GM18508 (cell line): ENCODE results near the gene MDM4.
"Not testable (repeated sequence)": the region's sequence is repeated elsewhere in the genome, so short reads cannot be mapped to it uniquely, and the experiment has no call there.

Experiments
- ATAC-seq: cut with Tn5 transposase; IDR thresholded peaks from one replicate; pipeline ENCODE4 v1.9.1; 2021; ENCODE audit warnings: moderate number of reproducible peaks; ENCODE audit not compliant: insufficient read depth, unreplicated experiment

Gene MDM4

DNA sequence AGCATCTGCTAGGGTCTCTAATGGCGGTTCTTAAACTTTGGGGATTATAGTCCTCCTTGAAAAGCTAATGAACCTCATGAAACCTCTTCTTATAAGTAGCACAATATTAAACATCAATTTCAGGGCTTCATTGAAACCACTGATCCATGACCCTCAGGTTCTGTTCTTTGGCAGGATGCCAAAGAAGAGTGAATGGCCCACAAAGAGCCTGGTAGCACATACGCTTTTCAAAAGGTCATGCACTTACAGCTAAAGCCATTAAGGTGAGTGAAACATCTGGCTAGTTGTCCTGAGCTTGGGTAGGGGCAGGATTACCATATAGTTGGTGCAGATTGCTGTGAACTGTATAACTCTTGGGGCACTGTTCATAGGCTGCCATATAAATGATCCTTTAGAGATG is 42.3 kb downstream of the MDM4 start:
- no peak for ATAC-seq

DNA sequence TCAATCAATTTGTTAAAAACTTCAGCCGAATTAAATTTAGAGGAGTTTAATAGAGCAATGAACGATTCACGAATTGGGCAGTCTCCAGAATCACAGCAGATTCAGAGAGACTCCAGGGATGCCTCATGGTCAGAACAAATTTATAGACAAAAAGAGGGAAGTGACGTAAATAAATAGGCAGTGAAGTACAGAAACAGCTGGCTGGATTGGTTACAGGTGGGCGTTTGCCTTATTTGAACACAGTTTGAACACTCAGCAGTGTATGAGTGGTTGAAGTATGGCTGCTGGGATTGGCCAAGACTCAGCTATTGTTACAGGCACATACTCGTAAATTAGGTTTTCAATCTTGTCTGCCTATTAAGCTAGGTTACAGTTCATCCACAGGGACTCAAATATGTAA is 43.8 kb downstream of the MDM4 start:
- ATAC-seq, result not testable (repeated sequence)

DNA sequence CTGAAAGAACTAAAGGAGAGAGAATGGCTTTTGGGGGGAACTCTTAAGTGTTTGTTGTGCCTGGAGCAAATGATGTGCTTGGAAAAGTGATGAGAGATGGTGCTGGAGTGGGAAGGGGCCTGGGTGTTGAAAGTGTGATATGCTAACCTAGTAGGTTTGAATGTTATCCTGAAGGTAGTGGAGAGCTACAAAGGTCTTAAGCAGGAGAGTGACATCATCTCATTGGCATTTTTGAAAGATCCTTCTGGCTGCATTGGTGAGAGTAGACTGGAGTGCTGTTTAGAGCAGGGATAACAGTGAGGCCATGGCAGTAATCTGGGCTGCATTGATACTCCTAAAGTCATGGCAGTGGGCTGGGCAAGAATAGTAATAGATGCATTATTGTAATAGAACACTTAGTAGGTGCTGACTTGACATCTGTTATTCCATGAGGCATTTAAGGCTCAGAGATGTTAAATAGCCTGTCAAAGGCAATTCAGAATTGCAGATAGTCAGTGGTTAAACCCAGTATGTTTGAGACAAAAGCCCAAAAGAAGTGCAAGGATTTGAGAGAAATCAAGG is 44.5 kb downstream of the MDM4 start:
- ATAC-seq, result no peak

DNA sequence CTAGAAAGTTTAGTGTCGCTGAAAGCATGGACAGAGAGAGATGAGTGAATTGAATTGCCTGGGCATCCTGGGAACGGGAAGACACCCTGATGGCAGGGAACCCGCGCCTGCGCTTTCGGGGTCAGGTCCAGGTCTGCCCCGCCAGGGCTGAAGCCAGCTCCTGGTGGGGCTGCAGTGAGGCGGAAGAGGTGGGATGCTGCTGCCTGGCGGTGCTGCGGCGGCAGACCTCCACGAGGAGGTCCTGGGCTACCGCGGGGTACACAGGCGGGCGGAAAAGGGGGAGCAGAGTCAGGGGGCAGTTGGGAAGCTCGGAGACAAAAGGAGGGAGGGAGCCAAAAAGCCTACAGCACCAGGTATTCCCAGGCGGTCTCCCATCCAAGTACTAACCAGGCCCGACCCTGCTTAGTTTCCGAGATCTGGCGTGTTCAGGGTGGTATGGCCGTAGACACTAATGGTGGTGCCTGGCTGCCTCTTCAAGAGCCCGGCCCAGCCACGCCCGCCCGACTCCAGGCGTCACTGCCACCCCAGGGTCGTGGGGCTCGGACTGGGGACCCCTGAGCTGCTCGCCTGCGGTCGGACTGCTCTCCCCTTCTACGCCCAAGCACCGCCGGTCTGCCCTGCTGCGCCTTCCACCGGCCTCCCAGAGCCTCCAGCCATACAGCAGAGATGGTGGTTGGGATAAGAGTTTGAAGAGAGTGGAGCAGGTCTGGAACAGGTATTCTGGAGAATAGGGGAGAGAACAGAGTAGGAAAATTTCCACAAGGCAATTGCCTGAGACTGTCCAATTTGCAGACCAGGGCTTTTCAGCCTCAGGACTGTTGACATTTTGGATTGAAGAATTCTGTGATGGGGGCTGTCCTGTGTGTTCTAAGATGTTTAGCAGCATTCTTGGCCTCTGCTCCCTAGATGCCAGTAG is 46.1 kb downstream of the MDM4 start:
- no peak for ATAC-seq

DNA sequence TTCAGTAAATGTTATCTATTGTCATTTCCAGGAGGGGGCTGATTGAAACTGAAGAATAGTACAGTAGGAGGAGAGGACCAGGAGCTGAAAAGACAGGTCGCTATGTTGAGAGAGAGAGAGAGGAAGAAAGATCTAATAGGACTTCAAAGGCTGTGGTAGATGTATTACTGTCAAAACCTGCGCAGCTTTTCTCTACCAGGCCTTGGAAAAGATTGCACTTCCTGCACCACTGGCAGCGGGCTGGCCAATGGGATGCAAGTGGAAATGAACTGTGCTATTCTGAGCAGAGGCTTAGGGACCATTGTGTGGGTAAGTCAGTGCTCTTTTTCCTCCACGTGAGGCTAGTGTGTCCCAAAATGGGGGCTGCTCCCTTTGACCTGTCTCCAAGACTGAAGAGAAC is 47.1 kb downstream of the MDM4 start:
- no peak for ATAC-seq

DNA sequence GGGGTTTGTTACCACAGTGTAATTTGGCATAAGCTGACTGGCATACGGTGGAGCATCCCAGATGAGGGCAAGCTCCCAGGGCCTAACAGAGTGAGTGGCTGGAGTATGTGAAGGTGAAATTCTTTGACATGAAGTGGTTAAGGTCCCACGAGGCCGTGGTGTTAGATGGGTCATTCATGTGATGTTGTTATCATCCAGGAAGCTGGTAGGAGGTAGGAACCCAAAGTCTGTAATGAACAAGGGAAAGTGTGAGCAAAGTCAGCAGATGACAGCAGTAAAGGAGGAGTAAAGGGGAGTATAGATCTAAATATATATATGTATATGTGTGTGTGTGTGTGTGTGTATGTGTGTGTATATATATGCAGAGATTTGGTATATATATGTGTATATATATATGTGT is 47.6 kb downstream of the MDM4 start:
- no peak for ATAC-seq

DNA sequence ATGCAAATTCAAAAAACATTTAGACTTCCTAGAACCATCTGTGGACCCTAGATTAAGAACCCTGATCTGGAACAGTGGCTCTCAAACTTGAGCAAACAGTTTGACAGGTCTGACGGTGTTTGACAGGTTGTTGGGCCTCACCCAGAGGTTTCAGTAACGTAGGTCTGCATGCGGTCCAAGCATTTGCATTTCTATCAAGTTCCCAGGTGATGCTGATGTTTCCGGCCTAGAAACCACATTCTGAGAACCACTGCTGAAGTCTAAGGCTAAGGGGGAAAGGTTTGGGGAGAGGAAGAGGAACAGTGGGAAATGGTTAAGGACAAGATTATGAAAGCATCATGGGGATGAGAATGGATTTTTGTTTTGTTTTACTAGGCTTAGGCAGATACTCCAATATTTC is 48.6 kb downstream of the MDM4 start:
- ATAC-seq, result no peak

DNA sequence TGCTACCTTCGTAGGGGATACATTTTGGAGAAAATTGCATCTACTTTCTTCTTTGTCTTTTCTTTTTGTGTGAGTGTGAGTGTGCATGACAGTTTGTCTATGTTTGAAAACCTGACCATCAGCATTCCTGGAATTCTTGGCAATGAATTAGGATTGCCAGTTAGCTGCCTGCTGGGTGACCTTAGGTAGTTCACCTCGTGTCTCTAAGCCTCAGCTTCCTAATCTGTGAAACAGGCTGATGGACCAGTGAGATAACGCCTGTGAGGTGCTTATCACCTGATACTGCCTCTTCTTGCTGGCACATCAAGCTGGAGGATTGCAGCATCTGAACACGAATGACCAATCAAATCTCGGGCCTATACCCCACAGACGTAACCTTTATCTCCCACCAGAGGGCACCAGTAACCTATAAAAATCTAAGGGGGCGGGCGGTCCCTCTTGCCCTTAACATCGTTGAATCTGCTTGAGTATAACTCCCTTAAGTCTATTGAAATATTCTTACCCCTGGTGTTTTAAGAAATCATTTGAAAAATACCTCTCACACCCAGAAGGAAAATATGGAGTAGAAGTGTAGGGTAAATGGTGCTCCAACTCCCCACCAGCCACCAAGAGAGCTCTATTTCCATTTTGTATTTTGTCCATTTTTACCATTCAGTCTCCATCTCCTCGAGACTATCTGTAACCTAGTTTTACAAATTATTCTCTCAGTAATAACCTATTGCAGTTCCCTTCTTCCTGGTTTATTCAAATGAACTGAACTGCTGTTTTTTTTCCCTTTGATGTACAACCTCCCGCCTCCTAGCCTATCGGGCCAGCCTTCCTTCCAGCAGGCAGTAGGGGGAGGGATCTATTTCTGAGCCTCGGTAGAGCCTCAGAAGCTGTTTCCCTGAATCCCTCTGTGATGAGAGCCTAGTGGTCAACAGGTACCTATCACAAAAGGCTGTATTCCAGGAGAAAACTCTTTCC is 49.7 kb downstream of the MDM4 start:
- no peak for ATAC-seq

DNA sequence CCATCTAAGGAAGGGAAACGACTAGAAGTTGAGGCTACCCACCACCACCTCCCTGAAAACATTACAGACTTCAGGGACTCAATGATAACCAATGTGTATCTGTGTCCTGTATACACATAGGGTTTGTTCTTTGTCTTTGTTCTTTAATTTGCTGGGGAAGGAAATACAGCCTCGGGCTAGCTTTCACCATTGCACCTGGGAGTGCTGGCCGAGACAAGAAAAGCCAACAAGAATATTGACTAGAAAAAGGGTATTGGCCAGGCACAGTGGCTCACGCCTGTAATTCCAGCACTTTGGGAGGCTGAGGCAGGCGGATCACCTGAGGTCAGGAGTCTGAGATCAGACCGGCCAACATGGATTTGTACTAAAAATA is 50.4 kb downstream of the MDM4 start:
- no peak for ATAC-seq

DNA sequence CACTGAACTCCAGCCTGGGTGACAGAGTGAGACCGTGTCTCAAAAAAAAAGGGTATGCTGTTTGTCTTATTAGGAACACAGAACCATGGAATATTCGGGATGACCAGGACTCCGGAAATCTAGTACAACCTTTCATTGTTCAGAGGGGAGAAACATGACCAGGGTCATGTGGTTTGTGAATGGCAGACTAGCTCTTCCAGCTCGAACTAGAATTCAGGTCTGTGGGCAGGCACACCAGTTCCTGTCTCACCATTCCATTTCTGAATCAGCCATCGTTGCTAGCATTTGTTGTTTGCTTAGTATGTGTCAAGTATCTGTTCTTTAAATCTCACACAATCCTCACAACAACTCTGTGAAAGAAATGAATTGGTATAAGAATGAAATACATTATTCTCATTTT is 50.9 kb downstream of the MDM4 start:
- ATAC-seq, result no peak

DNA sequence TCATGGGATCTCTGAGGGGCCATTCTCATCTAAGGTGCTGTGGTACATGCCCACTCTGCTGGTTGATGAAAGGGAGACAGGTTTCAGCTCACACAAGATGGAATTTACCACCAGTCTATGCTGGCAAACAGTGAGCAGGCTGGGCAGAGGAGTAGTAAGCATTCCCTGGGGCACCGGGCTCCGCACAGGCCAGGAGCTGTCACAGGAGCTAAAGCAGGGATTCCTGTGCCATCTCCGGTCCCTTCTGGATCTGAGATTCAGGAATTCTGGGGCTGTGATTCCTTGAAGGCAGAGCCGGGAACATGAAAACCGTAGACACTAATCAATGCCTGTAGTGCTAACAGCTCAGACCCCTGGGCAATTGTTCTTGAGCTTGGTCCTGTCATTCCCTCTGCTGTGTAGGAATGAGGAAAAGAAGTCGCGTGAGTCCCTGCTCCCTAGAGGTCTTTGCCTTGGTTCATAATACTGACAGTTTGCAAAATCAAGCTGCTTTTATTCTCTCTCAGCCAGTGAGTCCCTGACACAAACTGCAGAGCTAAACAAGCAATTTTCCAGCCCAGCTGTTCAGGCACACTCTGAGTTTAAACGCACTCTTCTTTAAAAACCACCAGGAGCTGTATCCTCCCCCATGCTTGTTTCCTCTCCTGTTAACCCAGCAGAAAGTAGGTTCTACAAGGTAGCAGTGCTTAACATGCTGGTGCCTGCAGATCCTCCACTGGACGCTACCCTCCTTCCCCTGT is 52.5 kb downstream of the MDM4 start:
- no peak for ATAC-seq

DNA sequence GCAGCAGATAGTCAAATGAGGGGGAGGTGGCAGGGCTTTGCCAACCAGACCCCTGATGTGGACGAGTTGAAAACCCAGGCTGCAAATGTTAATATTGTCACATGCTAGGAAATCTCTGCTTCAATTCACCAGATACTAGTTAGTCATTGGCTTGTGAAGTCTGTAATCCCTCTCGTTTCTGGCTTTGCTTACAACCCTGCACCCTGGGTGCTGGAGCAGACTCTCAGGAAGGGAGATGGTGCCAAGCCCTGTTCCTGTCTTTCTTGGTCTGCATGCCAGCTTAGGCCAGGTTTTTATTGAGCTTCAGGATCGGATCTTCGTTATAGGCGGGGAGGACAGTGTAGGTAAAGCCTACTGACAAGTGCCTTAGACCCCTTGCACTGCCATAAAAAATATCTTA is 53.3 kb downstream of the MDM4 start:
- no peak for ATAC-seq

DNA sequence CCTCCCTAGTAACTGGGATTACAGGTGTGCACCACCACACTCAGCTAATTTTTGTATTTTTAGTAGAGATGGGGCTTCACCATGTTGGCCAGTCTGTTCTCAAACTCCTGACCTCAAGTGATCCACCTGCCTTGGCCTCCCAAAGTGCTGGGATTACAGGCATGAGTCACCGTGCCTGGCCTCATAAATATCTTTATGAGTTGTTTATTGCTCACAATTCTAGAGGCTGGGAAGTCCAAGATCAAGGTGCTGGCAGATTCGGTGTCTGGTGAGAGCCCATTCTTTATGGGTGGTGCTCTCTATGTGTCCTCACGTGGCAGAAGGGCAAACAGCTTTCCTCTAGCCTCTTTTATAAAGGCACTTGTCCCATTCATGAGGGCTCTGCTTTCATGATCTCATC is 53.8 kb downstream of the MDM4 start:
- not testable (repeated sequence) for ATAC-seq

DNA sequence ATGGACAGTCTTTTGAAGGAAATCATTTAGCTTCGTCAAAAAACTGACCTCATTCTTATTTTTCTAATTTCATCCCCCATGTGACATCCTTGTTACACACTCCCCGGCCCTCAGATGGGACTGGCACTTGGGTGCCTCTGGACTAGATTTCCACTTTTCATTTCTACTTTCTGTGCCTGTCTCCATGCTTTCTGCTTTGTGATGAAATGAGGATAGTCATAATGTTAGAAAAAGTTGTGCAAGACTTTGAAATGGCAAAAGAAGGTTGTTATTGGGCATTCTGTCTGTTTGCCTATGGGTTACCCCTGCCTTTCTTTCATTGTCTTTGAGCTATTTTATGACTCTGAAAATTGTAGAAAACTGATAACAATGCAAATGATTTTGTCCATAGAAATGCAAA is 54.9 kb downstream of the MDM4 start:
- ATAC-seq, result no peak

DNA sequence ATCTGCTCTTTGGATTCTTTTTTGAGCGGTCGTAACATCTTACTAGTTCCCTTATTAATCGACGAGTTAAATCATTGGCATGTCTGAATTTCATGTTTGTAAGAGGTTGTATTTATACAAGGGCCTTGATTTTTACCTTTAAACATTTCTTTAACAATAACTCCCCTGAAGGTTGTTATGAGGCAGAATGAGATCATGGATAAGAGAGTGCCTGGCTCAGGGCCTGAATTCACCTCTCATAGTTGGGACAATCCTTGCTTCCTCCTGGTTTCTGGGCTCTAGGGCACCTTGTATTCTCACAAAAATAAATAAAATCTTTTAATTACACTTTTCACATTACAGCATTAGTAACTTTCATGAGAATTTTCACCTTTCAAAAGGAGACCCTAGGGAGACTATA is 55.4 kb downstream of the MDM4 start:
- no peak for ATAC-seq

DNA sequence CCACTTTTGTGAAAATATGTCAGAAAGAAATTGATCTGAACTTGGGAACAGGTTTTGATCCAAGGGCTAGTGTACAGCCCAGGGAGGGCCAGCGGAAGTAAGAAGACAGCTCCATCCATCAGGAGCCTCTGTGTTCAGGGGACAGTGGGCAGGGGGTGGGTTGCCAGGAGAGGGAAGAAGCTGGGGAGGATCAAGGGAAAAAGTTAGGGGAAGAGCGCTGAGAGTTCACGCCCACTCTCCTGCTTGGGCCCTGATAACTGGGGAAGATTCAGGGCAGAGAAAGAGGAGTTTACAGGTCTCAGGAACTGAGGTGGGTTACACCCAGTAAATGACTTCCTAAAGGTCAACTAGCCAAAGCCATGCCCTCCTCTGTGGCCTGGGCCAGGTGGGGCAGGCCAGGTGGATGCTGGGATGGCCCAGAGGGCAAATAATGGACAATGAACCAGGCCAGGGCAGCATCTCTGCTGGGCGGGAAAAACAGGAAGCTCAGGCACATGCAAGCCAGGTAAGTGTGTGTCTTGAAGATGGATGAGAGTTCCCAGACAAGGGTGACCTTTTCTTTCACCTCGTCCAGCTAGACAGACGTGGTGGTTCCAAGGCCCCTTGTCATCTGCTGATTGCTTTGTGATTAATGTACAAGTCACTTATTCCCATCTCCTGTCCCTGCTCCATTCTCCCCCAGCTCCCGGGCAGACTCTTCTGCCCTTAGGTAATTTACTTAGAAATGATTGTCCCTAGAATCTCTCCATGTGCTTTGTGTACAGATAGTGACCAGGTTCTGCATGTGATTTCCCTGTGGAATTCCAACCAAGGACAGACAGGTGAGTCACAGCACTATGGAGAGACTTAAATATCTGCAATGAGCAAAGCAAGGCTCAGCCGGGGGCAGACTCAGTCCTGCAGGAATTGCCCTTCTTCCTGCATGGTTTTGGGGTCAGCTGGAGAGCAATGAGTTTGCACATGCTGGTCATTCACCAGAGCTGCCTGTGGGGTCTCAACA is 57.0 kb downstream of the MDM4 start:
- no peak for ATAC-seq

DNA sequence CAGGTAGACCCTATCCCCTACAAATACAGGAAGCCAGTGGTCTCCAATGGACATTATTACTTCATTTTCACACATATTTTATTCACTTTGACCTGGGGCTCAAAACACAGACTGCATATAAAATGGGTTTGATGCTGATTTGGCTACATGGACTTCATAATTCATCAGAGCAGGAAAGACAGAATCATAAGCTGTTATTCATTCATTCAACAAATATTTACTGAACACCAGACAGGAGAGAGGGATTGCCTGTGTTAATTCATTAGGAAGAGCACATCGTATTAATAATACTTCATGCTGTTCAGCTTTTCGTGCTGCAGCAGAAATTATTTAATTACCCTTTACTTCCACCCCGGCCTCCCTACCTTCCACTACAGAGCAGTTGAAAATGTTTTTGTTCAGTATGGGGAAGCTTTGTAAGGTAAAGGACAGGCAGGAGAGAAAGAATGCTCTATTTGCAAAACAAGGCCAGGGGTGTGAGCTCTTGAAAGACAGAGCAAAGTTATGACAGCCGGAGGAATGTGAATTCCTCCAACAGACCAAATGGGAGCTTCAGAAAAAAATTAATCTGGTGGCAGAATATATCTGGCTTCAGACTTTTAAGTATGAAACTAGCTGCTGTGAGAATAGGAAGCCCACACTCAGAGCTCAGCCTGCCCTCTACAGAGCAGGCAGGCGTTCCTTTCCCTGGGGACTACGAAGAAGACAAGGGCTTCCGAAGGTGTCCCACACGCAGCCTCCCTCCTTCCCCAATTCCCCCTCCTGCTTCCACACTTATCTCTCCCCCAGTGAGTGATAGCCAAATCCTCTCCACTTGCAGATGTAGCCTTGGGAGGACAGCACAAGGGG is 58.0 kb downstream of the MDM4 start:
- no peak for ATAC-seq

DNA sequence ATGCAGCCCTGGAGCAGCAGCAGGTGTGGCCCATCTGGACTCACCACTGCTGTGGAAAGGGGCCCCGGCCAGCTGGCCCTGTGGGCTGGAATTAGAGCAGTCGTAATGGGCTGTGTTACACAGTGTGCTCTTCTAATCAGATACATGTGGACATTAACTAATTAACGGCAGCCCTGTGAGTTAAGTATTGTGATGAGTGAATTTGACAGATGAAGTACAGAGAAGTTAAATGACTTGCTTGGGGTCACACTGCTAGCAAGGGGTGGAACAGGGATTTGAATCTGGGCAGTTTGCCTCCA is 58.6 kb downstream of the MDM4 start:
- ATAC-seq, result no peak
